HEK293 (cell line): ENCODE data around the gene CDC42BPA.

Source experiments
- ATF2 ChIP-seq: fragments of 450-650 bp; formaldehyde crosslinking; IDR thresholded peaks from 2 replicates; pipeline ENCODE4 v1.5.1; 2016; ENCODE audit warnings: missing biosample characterization, missing genetic modification characterization, low read depth
- GLIS1 ChIP-seq: fragments of 450-650 bp; formaldehyde crosslinking; IDR thresholded peaks from 2 replicates; pipeline ENCODE4 v1.5.1; 2016; ENCODE audit warnings: missing biosample characterization, missing genetic modification characterization
- HOXD13 ChIP-seq: sonication (generic); formaldehyde crosslinking; IDR thresholded peaks from 2 replicates; pipeline ENCODE4 v1.8.0; 2022; ENCODE audit warnings: missing genetic modification reagents, borderline replicate concordance
- KLF1 ChIP-seq: fragments of 450-650 bp; formaldehyde crosslinking; IDR thresholded peaks from 2 replicates; pipeline ENCODE4 v1.5.1; 2016; ENCODE audit warnings: missing biosample characterization, missing genetic modification characterization
- MZF1 ChIP-seq: fragments of 450-650 bp; formaldehyde crosslinking; IDR thresholded peaks from 2 replicates; pipeline ENCODE4 v1.5.1; 2017; ENCODE audit warnings: missing biosample characterization, missing genetic modification characterization, borderline replicate concordance
- ZBTB8A ChIP-seq: fragments of 450-650 bp; formaldehyde crosslinking; IDR thresholded peaks from 2 replicates; pipeline ENCODE4 v1.5.1; 2016; ENCODE audit warnings: missing biosample characterization, missing genetic modification characterization
- ZNF311 ChIP-seq: fragments of 450-650 bp; formaldehyde crosslinking; IDR thresholded peaks from 2 replicates; pipeline ENCODE4 v1.5.1; 2017; ENCODE audit warnings: missing biosample characterization, missing genetic modification characterization, borderline replicate concordance
- ZNF423 ChIP-seq: fragments of 450-650 bp; formaldehyde crosslinking; IDR thresholded peaks from 2 replicates; pipeline ENCODE4 v1.5.1; 2016; ENCODE audit warnings: missing biosample characterization, missing genetic modification characterization
- ZNF558 ChIP-seq: fragments of 450-650 bp; formaldehyde crosslinking; IDR thresholded peaks from 2 replicates; pipeline ENCODE4 v1.5.1; 2016; ENCODE audit warnings: missing biosample characterization, missing genetic modification characterization
- TF ChIP-seq, protein P1 (sequence below): fragments of 450-650 bp; formaldehyde crosslinking; IDR thresholded peaks from 2 replicates; pipeline ENCODE4 v1.5.1; 2016; ENCODE audit warnings: missing biosample characterization, missing genetic modification characterization
- TF ChIP-seq, protein P2 (sequence below): fragments of 450-650 bp; formaldehyde crosslinking; IDR thresholded peaks from 2 replicates; pipeline ENCODE4 v1.5.1; 2016; ENCODE audit warnings: missing biosample characterization, missing genetic modification characterization

- TF ChIP-seq ZNF311 (tag by site-specific recombination) (no peak), ZBTB8A (tag by site-specific recombination) (no peak), MZF1 (no peak), ZNF558 (tag by site-specific recombination) (no peak), HOXD13 (CRISPR knock-in tag) (no peak), ATF2 (no peak), ZNF423 (tag by site-specific recombination) (no peak), KLF1 (tag by site-specific recombination) (no peak), GLIS1 (no peak)
- TF ChIP-seq, protein P1, sequence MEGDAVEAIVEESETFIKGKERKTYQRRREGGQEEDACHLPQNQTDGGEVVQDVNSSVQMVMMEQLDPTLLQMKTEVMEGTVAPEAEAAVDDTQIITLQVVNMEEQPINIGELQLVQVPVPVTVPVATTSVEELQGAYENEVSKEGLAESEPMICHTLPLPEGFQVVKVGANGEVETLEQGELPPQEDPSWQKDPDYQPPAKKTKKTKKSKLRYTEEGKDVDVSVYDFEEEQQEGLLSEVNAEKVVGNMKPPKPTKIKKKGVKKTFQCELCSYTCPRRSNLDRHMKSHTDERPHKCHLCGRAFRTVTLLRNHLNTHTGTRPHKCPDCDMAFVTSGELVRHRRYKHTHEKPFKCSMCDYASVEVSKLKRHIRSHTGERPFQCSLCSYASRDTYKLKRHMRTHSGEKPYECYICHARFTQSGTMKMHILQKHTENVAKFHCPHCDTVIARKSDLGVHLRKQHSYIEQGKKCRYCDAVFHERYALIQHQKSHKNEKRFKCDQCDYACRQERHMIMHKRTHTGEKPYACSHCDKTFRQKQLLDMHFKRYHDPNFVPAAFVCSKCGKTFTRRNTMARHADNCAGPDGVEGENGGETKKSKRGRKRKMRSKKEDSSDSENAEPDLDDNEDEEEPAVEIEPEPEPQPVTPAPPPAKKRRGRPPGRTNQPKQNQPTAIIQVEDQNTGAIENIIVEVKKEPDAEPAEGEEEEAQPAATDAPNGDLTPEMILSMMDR (tag by site-specific recombination) = no peak
- TF ChIP-seq, protein P2, sequence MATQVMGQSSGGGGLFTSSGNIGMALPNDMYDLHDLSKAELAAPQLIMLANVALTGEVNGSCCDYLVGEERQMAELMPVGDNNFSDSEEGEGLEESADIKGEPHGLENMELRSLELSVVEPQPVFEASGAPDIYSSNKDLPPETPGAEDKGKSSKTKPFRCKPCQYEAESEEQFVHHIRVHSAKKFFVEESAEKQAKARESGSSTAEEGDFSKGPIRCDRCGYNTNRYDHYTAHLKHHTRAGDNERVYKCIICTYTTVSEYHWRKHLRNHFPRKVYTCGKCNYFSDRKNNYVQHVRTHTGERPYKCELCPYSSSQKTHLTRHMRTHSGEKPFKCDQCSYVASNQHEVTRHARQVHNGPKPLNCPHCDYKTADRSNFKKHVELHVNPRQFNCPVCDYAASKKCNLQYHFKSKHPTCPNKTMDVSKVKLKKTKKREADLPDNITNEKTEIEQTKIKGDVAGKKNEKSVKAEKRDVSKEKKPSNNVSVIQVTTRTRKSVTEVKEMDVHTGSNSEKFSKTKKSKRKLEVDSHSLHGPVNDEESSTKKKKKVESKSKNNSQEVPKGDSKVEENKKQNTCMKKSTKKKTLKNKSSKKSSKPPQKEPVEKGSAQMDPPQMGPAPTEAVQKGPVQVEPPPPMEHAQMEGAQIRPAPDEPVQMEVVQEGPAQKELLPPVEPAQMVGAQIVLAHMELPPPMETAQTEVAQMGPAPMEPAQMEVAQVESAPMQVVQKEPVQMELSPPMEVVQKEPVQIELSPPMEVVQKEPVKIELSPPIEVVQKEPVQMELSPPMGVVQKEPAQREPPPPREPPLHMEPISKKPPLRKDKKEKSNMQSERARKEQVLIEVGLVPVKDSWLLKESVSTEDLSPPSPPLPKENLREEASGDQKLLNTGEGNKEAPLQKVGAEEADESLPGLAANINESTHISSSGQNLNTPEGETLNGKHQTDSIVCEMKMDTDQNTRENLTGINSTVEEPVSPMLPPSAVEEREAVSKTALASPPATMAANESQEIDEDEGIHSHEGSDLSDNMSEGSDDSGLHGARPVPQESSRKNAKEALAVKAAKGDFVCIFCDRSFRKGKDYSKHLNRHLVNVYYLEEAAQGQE (tag by site-specific recombination) = no peak
Observed at GRCh38 chr1:226995365-226996332, 322.6 kb downstream of the CDC42BPA start.
